ENCODE data around the gene COX7A2L.

COX7A2L gene

GRCh38 chr2:42345986-42346385, 15.0 kb downstream of the COX7A2L start:
- peaks cover 13% of the 10 kb centered on the region for H3K36me3 ChIP-seq (ENCODE audit: control insufficient read depth, insufficient read depth, low read length)
- no peak overlapping the region for H3K4me3 ChIP-seq (replicated peaks; ENCODE audit: low read depth, low read length)
- H3K27me3 ChIP-seq (replicated peaks; ENCODE audit: control insufficient read depth, insufficient read depth, low read length), result no peaks in the 10 kb centered on the region
- TF ChIP-seq CTCF (IDR thresholded peaks at IDR 0.05; ENCODE audit: insufficient read depth, low read length, poor library complexity, severe bottlenecking), result no peak
- DNase-seq (ENCODE audit: extremely low read depth, insufficient read length), result no peak

- no peak for TF ChIP-seq CTCF (IDR thresholded peaks at IDR 0.05; ENCODE audit: insufficient read depth, low read length, poor library complexity, severe bottlenecking)
Measured at GRCh38 chr2:42342795-42343241, 18.2 kb downstream of the COX7A2L start.

GRCh38 chr2:42342061-42342794, 18.8 kb downstream of the COX7A2L start:
- peaks cover 23% of the 10 kb centered on the region for H3K36me3 ChIP-seq (ENCODE audit: control insufficient read depth, insufficient read depth, low read length)
- TF ChIP-seq CTCF (IDR thresholded peaks at IDR 0.05; ENCODE audit: insufficient read depth, low read length, poor library complexity, severe bottlenecking), result no peak
- H3K27me3 ChIP-seq (replicated peaks; ENCODE audit: control insufficient read depth, insufficient read depth, low read length), result no peaks in the 10 kb centered on the region
- no peak for DNase-seq (ENCODE audit: extremely low read depth, insufficient read length)
- H3K4me3 ChIP-seq (replicated peaks; ENCODE audit: low read depth, low read length), result no peak overlapping the region

More at GRCh38 chr2:42342795-42343241, 18.2 kb downstream of the COX7A2L start:
- Histone ChIP-seq H3K4me3 (replicated peaks; ENCODE audit: low read depth, low read length) (no peak overlapping the region), H3K36me3 (ENCODE audit: control insufficient read depth, insufficient read depth, low read length) (peaks cover 21% of the 10 kb centered on the region), H3K27me3 (replicated peaks; ENCODE audit: control insufficient read depth, insufficient read depth, low read length) (no peaks in the 10 kb centered on the region)
- no peak for DNase-seq (ENCODE audit: extremely low read depth, insufficient read length)

GRCh38 chr2:42340938-42341636, 19.9 kb downstream of the COX7A2L start:
- no peaks in the 10 kb centered on the region for H3K27me3 ChIP-seq (replicated peaks; ENCODE audit: control insufficient read depth, insufficient read depth, low read length)
- H3K4me3 ChIP-seq (replicated peaks; ENCODE audit: low read depth, low read length), result no peak overlapping the region
- no peak for DNase-seq (ENCODE audit: extremely low read depth, insufficient read length)
- TF ChIP-seq CTCF (IDR thresholded peaks at IDR 0.05; ENCODE audit: insufficient read depth, low read length, poor library complexity, severe bottlenecking), result no peak
- peaks cover 25% of the 10 kb centered on the region for H3K36me3 ChIP-seq (ENCODE audit: control insufficient read depth, insufficient read depth, low read length)

GRCh38 chr2:42340045-42340937, 20.7 kb downstream of the COX7A2L start:
- no peak for DNase-seq (ENCODE audit: extremely low read depth, insufficient read length)
- peaks cover 22% of the 10 kb centered on the region for H3K36me3 ChIP-seq (ENCODE audit: control insufficient read depth, insufficient read depth, low read length)
- no peak for TF ChIP-seq CTCF (IDR thresholded peaks at IDR 0.05; ENCODE audit: insufficient read depth, low read length, poor library complexity, severe bottlenecking)
- no peaks in the 10 kb centered on the region for H3K27me3 ChIP-seq (replicated peaks; ENCODE audit: control insufficient read depth, insufficient read depth, low read length)
- H3K4me3 ChIP-seq (replicated peaks; ENCODE audit: low read depth, low read length), result no peak overlapping the region

Measured in GM06990 (cell line).